ENCODE results near the gene FOXD3.
A peak's percentile ranks its signal among the peaks of the same experiment; 100 is the strongest.

FOXD3 gene

DNA sequence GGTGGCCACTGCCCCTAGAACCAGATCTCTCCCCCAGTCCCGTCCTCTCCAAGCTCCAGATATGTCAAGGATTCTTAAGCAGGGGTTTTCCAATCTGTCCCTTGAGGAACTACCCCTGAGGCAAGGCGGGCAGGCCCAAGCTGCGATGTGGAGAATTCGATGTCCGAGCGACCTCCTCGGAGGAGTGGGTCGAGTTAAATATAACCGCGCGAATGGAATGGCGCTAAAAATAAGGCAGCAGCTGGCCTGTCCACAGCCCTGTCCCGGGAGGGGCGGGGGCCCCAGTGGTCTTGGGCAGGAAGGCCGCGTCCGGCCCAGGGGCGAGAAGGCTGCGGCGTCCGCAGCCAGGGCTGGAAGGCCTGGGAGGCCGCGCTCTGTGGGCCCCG lies 5.8 kb upstream of the FOXD3 start:
- DNase-seq = no peak
- Histone ChIP-seq H3K79me1 (ENCODE audit: low read length) (no peaks in the 10 kb centered on the region), H3K9ac (ENCODE audit: low read length) (no peak overlapping the region), H2BK12ac (ENCODE audit: low read length) (no peak overlapping the region), H3K4ac (ENCODE audit: low read depth, low read length) (no peak overlapping the region), H2AK5ac (ENCODE audit: low read length) (no peak overlapping the region), H3K27ac (ENCODE audit: low read depth, low read length) (no peak overlapping the region), H4K12ac (ENCODE audit: low read depth, low read length) (no peak overlapping the region), H2AFZ (ENCODE audit: insufficient read depth, low read length, poor library complexity) (peak overlapping the region; percentile 9), H3K79me2 (ENCODE audit: control insufficient read depth, insufficient read depth, low read length, poor library complexity) (no peaks in the 10 kb centered on the region), H2BK5ac (ENCODE audit: low read depth, low read length, poor library complexity) (no peak overlapping the region), H2BK120ac (ENCODE audit: insufficient read depth, low read length, poor library complexity) (no peak overlapping the region), H4K8ac (ENCODE audit: low read depth, low read length) (no peak overlapping the region), H4K91ac (ENCODE audit: low read depth, low read length) (no peak overlapping the region), H3K23ac (ENCODE audit: low read length) (no peak overlapping the region), H3K4me3 (ENCODE audit: low read depth, low read length) (no peak overlapping the region), H3K14ac (ENCODE audit: low read length) (no peak overlapping the region), H3K27me3 (ENCODE audit: insufficient read depth, low read length) (peaks cover 40% of the 10 kb centered on the region), H3K18ac (ENCODE audit: low read length) (no peak overlapping the region), H3K4me1 (ENCODE audit: control insufficient read depth in 1 of 2, insufficient read depth in 2 of 2, low read length in 2 of 2) (peaks cover 0 to 4% of the 10 kb centered on the region in 2 experiments), H3K4me2 (ENCODE audit: low read length) (peak overlapping the region; percentile 72), H3K36me3 (ENCODE audit: control insufficient read depth in 1 of 2, insufficient read depth in 2 of 2, low read length in 2 of 2) (no peaks in the 10 kb centered on the region), H3K9me3 (ENCODE audit: insufficient read depth, low read depth, low read length) (no peaks in the 10 kb centered on the region)
- WGBS (ENCODE audit: extremely low coverage, insufficient coverage, insufficient read length) = no CpG with 5 or more reads among the region's 24 CpGs

DNA sequence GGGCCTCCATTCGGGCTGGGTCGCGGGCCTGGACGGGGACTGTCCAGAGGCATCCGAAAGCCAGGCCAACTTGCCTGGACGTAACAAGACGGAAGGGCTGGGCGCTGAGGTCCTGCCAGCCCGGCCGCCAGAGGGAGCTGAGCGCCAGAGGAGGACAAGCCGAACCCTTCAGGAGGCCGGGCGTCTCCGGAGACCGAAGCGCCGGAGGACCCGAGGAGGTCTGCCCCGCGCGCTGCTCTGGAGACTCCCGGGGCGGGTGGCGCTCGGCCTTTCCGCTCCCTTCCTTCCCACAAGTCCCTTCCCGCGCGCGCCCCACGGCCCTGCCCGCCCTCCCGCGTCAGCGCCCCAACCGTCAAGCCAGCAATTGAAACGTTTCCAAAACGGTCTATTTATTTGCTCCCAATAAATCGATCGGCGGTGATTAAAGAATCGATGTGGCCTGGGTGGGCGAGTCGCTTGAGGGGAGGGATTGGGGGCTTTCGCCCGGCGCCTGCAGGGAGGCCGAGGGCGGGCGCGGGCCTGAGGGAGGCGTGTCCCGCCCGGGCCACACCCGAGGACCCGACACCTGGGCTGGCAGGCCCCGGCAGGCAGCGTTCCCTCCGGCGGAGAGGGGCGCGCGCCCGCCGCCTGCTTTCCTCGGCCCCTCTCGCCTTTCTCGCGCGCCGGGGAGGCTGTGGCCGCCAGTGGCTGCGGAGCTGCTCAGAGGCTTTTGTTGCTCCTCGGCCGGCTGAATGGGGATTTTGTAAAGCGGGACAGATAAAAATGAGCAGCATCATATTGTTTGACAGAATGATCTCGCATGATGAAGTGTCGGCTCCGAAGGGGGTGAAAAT lies 5.2 kb upstream of the FOXD3 start:
- Histone ChIP-seq H3K4me2 (ENCODE audit: low read length) (peak overlapping the region; percentile 72), H3K9ac (ENCODE audit: low read length) (no peak overlapping the region), H2BK12ac (ENCODE audit: low read length) (no peak overlapping the region), H3K23ac (ENCODE audit: low read length) (no peak overlapping the region), H4K91ac (ENCODE audit: low read depth, low read length) (no peak overlapping the region), H4K12ac (ENCODE audit: low read depth, low read length) (no peak overlapping the region), H3K36me3 (ENCODE audit: control insufficient read depth in 1 of 2, insufficient read depth in 2 of 2, low read length in 2 of 2) (no peaks in the 10 kb centered on the region), H3K4ac (ENCODE audit: low read depth, low read length) (no peak overlapping the region), H4K8ac (ENCODE audit: low read depth, low read length) (no peak overlapping the region), H3K4me1 (ENCODE audit: control insufficient read depth in 1 of 2, insufficient read depth in 2 of 2, low read length in 2 of 2) (peaks cover 3 to 6% of the 10 kb centered on the region in 2 experiments), H3K79me1 (ENCODE audit: low read length) (no peaks in the 10 kb centered on the region), H3K79me2 (ENCODE audit: control insufficient read depth, insufficient read depth, low read length, poor library complexity) (no peaks in the 10 kb centered on the region), H2BK120ac (ENCODE audit: insufficient read depth, low read length, poor library complexity) (no peak overlapping the region), H3K27ac (ENCODE audit: low read depth, low read length) (no peak overlapping the region), H3K4me3 (ENCODE audit: low read depth, low read length) (peak overlapping the region; percentile 52), H3K27me3 (ENCODE audit: insufficient read depth, low read length) (peaks cover 46% of the 10 kb centered on the region), H3K18ac (ENCODE audit: low read length) (no peak overlapping the region), H3K14ac (ENCODE audit: low read length) (no peak overlapping the region), H2BK5ac (ENCODE audit: low read depth, low read length, poor library complexity) (no peak overlapping the region), H2AFZ (ENCODE audit: insufficient read depth, low read length, poor library complexity) (peak overlapping the region; percentile 37), H2AK5ac (ENCODE audit: low read length) (no peak overlapping the region), H3K9me3 (ENCODE audit: insufficient read depth, low read depth, low read length) (no peaks in the 10 kb centered on the region)
- peak; percentile 37 to 63 for DNase-seq
- whole genome bisulfite sequencing (ENCODE audit: extremely low coverage, insufficient coverage, insufficient read length) = no CpG with 5 or more reads among the region's 80 CpGs

DNA sequence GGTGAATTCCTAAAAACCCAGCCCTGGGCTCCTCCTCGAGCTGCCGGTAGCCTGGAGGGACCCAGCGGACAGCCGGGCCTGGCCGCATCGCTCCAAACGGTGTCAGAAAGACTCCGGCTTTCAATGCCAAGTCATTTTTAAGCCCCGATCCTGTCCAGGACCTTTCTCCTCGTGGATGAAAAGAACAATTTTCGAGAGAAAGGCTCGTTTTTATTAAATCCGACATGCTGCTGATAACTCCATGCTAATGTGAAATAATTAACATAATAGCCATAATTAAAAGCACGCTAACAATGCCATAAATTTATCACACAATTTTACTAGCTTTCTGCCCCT lies 4.6 kb upstream of the FOXD3 start:
- H3K14ac ChIP-seq (ENCODE audit: low read length) = no peak overlapping the region
- H3K4me3 ChIP-seq (ENCODE audit: low read depth, low read length) = no peak overlapping the region
- DNase-seq = no peak
- no peak overlapping the region for H3K9ac ChIP-seq (ENCODE audit: low read length)
- H4K12ac ChIP-seq (ENCODE audit: low read depth, low read length) = no peak overlapping the region
- peaks cover 52% of the 10 kb centered on the region for H3K27me3 ChIP-seq (ENCODE audit: insufficient read depth, low read length)
- peaks cover 2% of the 10 kb centered on the region for H3K9me3 ChIP-seq (ENCODE audit: insufficient read depth, low read depth, low read length)
- no peak overlapping the region for H3K23ac ChIP-seq (ENCODE audit: low read length)
- H3K4ac ChIP-seq (ENCODE audit: low read depth, low read length) = no peak overlapping the region
- no peaks in the 10 kb centered on the region for H3K79me1 ChIP-seq (ENCODE audit: low read length)
- H2AFZ ChIP-seq (ENCODE audit: insufficient read depth, low read length, poor library complexity) = no peak overlapping the region
- no peaks in the 10 kb centered on the region for H3K79me2 ChIP-seq (ENCODE audit: control insufficient read depth, insufficient read depth, low read length, poor library complexity)
- H2BK120ac ChIP-seq (ENCODE audit: insufficient read depth, low read length, poor library complexity) = no peak overlapping the region
- peak overlapping the region; percentile 72 for H3K4me2 ChIP-seq (ENCODE audit: low read length)
- H2BK5ac ChIP-seq (ENCODE audit: low read depth, low read length, poor library complexity) = no peak overlapping the region
- no peak overlapping the region for H2AK5ac ChIP-seq (ENCODE audit: low read length)
- peaks cover 4 to 12% of the 10 kb centered on the region in 2 experiments for H3K4me1 ChIP-seq (ENCODE audit: control insufficient read depth in 1 of 2, insufficient read depth in 2 of 2, low read length in 2 of 2)
- no peak overlapping the region for H4K91ac ChIP-seq (ENCODE audit: low read depth, low read length)
- H3K36me3 ChIP-seq (ENCODE audit: control insufficient read depth in 1 of 2, insufficient read depth in 2 of 2, low read length in 2 of 2) = no peaks in the 10 kb centered on the region
- no peak overlapping the region for H4K8ac ChIP-seq (ENCODE audit: low read depth, low read length)
- no peak overlapping the region for H3K27ac ChIP-seq (ENCODE audit: low read depth, low read length)
- H2BK12ac ChIP-seq (ENCODE audit: low read length) = no peak overlapping the region
- no peak overlapping the region for H3K18ac ChIP-seq (ENCODE audit: low read length)
- WGBS (ENCODE audit: extremely low coverage, insufficient coverage, insufficient read length) = no CpG with 5 or more reads among the region's 14 CpGs

DNA sequence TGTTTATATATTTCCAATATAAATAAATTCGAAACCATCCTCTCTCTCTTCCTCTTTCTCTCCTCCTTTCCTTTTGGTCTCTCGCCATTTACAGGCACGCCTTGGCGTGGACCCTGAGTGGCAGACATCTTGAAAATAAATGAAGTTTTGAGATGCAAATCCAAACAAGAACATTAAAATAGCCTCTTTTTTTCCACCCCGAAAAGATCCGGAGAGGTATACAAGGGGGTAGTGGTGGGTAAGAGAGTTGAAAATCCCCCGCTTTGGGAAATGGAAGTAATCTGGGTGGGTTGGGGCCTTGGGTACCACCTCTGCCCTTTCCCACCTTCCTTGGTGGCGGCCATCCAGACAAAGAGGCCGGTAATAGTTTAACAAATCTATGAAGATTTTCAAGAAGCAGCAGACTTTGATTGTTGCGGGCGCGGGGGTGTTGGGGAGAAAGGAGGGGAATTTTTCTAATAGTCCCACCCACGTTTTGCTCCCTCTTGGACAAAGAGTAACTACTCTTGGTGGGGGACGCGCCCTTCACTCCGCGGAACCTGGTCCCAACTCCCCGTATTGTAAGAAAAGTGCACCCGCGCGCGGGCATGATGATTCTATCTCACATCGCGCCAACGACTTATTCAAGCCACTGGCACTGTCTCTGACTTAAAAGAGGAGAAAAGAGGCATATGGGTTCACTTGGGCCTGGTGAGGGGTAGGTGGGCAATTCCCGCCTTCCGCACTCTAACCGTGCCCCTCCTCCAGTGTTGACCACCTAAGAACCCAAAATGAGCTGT lies 4.0 kb upstream of the FOXD3 start:
- no peak overlapping the region for H3K18ac ChIP-seq (ENCODE audit: low read length)
- H3K4me3 ChIP-seq (ENCODE audit: low read depth, low read length) = no peak overlapping the region
- no peak overlapping the region for H3K9ac ChIP-seq (ENCODE audit: low read length)
- no peak overlapping the region for H4K12ac ChIP-seq (ENCODE audit: low read depth, low read length)
- no peak overlapping the region for H4K8ac ChIP-seq (ENCODE audit: low read depth, low read length)
- peaks cover 2% of the 10 kb centered on the region for H3K9me3 ChIP-seq (ENCODE audit: insufficient read depth, low read depth, low read length)
- no peak overlapping the region for H3K23ac ChIP-seq (ENCODE audit: low read length)
- no peak overlapping the region for H2BK5ac ChIP-seq (ENCODE audit: low read depth, low read length, poor library complexity)
- no peak overlapping the region for H2BK12ac ChIP-seq (ENCODE audit: low read length)
- peaks cover 10 to 17% of the 10 kb centered on the region in 2 experiments for H3K4me1 ChIP-seq (ENCODE audit: control insufficient read depth in 1 of 2, insufficient read depth in 2 of 2, low read length in 2 of 2)
- no peak overlapping the region for H3K14ac ChIP-seq (ENCODE audit: low read length)
- H3K79me1 ChIP-seq (ENCODE audit: low read length) = no peaks in the 10 kb centered on the region
- no peak overlapping the region for H2AK5ac ChIP-seq (ENCODE audit: low read length)
- no CpG with 5 or more reads among the region's 28 CpGs for WGBS (ENCODE audit: extremely low coverage, insufficient coverage, insufficient read length)
- H4K91ac ChIP-seq (ENCODE audit: low read depth, low read length) = no peak overlapping the region
- H3K27ac ChIP-seq (ENCODE audit: low read depth, low read length) = no peak overlapping the region
- H3K4me2 ChIP-seq (ENCODE audit: low read length) = no peak overlapping the region
- no peaks in the 10 kb centered on the region for H3K79me2 ChIP-seq (ENCODE audit: control insufficient read depth, insufficient read depth, low read length, poor library complexity)
- H3K36me3 ChIP-seq (ENCODE audit: control insufficient read depth in 1 of 2, insufficient read depth in 2 of 2, low read length in 2 of 2) = no peaks in the 10 kb centered on the region
- no peak for DNase-seq
- H3K4ac ChIP-seq (ENCODE audit: low read depth, low read length) = no peak overlapping the region
- no peak overlapping the region for H2BK120ac ChIP-seq (ENCODE audit: insufficient read depth, low read length, poor library complexity)
- peaks cover 58% of the 10 kb centered on the region for H3K27me3 ChIP-seq (ENCODE audit: insufficient read depth, low read length)
- H2AFZ ChIP-seq (ENCODE audit: insufficient read depth, low read length, poor library complexity) = no peak overlapping the region

Measured in trophoblast cell (in vitro differentiated cells and primary cell).